GM12878 (cell line): ENCODE measurements around the gene OR7G2. TPM values are rescaled to one million over a fixed set of nuclear protein-coding genes. Genes with fewer than 3 reads are reported as not detected.
"Not testable (repeated sequence)": the region's sequence is repeated elsewhere in the genome, so short reads cannot be mapped to it uniquely, and the experiment has no call there.

Experiments
- ATAC-seq: fragments of 200-7000 bp; cut with Tn5 transposase; 3 replicates; pipeline ENCODE4 v1.9.1; 2020; ENCODE audit warnings: mild to moderate bottlenecking, moderate library complexity
- BruUV-seq: library from RNA; stranded (reverse); fragments of 400-500 nt; replicated peaks from 2 replicates; lab custom pipeline; 2021; lab: Mats Ljungman, UMichigan
- CTCF ChIA-PET: fragments of 300-600 bp; sonication (Branson Sonifier 250); formaldehyde crosslinking; extraction: SDS; loops from one replicate; lab custom pipeline; 2021; ENCODE audit warnings: inconsistent platforms; lab: Yijun Ruan, JAX
- POLR2A ChIA-PET: fragments of 350-600 bp; formaldehyde crosslinking; extraction: SDS; loops from one replicate; lab custom pipeline; 2021; ENCODE audit warnings: inconsistent platforms; lab: Charles Lee
- RAD21 ChIA-PET: fragments of 300-600 bp; sonication (Branson Sonifier 250); formaldehyde crosslinking; loops from one replicate; lab custom pipeline; 2023; ENCODE audit warnings: antibody characterized with exemption; ENCODE audit not compliant: unreplicated experiment; lab: Charles Lee
- SMC1A ChIA-PET: fragments of 300-600 bp; sonication (Branson Sonifier 250); formaldehyde crosslinking; loops from one replicate; lab custom pipeline; 2023; ENCODE audit not compliant: unreplicated experiment, uncharacterized antibody; lab: Charles Lee
- DNase-seq: peaks from one replicate; pipeline ENCODE4 v3.0.0-alpha.2; 2011; ENCODE audit warnings: low read depth, low spot score
- FAIRE-seq: peaks from 3 replicates; lab custom pipeline; 2011; peaks lifted over from hg19 to GRCh38; lab: Jason Lieb, UNC
- H2AFZ ChIP-seq: 2 replicates; pipeline ENCODE4 v1.6.0; 2011; ENCODE audit warnings: low read depth, low read length, control low read depth; ENCODE audit not compliant: control insufficient read depth
- H3K27ac ChIP-seq: 2 replicates; pipeline ENCODE4 v1.5.1; 2011; ENCODE audit warnings: control low read depth; ENCODE audit not compliant: control insufficient read depth, insufficient read depth
- H3K27me3 ChIP-seq, 2 experiments: replicated peaks in 1 of 2; 2 replicates each; pipeline versions ENCODE4 v1.6.0 to v1.6.1; 2011; ENCODE audit warnings: low read length in 1 of 2; ENCODE audit not compliant: control insufficient read depth in 2 of 2, insufficient read depth in 2 of 2
- H3K36me3 ChIP-seq, 2 experiments: 2 replicates each; pipeline ENCODE4 v1.5.1; 2011; ENCODE audit warnings: low read length in 1 of 2; ENCODE audit not compliant: control insufficient read depth in 2 of 2, insufficient read depth in 2 of 2
- H3K4me1 ChIP-seq: 2 replicates; pipeline ENCODE4 v1.6.1; 2011; ENCODE audit warnings: mild to moderate bottlenecking, low read length, moderate library complexity, mixed read lengths; ENCODE audit not compliant: control insufficient read depth, insufficient read depth
- H3K4me2 ChIP-seq: 2 replicates; pipeline ENCODE4 v1.6.0; 2011; ENCODE audit warnings: control low read depth; ENCODE audit not compliant: control insufficient read depth, insufficient read depth
- H3K4me3 ChIP-seq: fragments of 200-600 bp; sonication (generic); 2 replicates; pipeline ENCODE4 v1.5.1; 2016
- H3K79me2 ChIP-seq: 2 replicates; pipeline ENCODE4 v1.6.0; 2011; ENCODE audit warnings: low read length; ENCODE audit not compliant: control insufficient read depth, insufficient read depth
- H3K9ac ChIP-seq: 2 replicates; pipeline ENCODE4 v1.8.0; 2011; ENCODE audit warnings: low read length, control low read depth, mixed read lengths; ENCODE audit not compliant: control insufficient read depth, insufficient read depth
- H3K9me3 ChIP-seq: replicated peaks from 3 replicates; pipeline ENCODE4 v1.5.1; 2011; ENCODE audit warnings: mild to moderate bottlenecking, low read length; ENCODE audit not compliant: control insufficient read depth, insufficient read depth
- H4K20me1 ChIP-seq: 2 replicates; pipeline ENCODE4 v1.6.0; 2011; ENCODE audit not compliant: control insufficient read depth, insufficient read depth
- ASH2L ChIP-seq: fragments of 300-600, 200-600 bp; sonication (generic); IDR thresholded peaks from 2 replicates; pipeline ENCODE4 v1.6.1; 2017; ENCODE audit warnings: low read depth, mild to moderate bottlenecking, borderline replicate concordance
- CBFB ChIP-seq: IDR thresholded peaks from 2 replicates; pipeline ENCODE4 v1.6.1; 2016; ENCODE audit warnings: antibody characterized with exemption, low read depth
- CEBPB ChIP-seq, 2 experiments: fragments of 150-350 bp in 1 of 2; IDR thresholded peaks; 2 replicates each; pipeline ENCODE4 v1.6.1; 2012 to 2014; ENCODE audit warnings: low read depth in 2 of 2, low read length in 2 of 2, borderline replicate concordance in 1 of 2, inconsistent platforms in 1 of 2
- CREM ChIP-seq: IDR thresholded peaks from 2 replicates; pipeline ENCODE4 v1.6.1; 2014; ENCODE audit warnings: antibody characterized with exemption, low read depth
- EZH2 ChIP-seq: IDR thresholded peaks from 2 replicates; pipeline ENCODE4 v1.6.1; 2012; ENCODE audit warnings: low read depth, mild to moderate bottlenecking, control low read depth, inconsistent platforms, low read length, borderline replicate concordance; ENCODE audit not compliant: control insufficient read depth
- FOS ChIP-seq: IDR thresholded peaks from 3 replicates; pipeline ENCODE4 v1.6.1; 2011; ENCODE audit warnings: borderline replicate concordance; ENCODE audit not compliant: insufficient read length; ENCODE audit errors: extremely low read depth
- KDM1A ChIP-seq: fragments of 200-600 bp; sonication (generic); IDR thresholded peaks from 2 replicates; pipeline ENCODE4 v1.6.1; 2016; ENCODE audit warnings: borderline replicate concordance
- MEF2A ChIP-seq: IDR thresholded peaks from 2 replicates; pipeline ENCODE4 v1.6.1; 2011; ENCODE audit warnings: low read depth, mild to moderate bottlenecking, low read length, moderate library complexity; ENCODE audit not compliant: insufficient read depth
- MTA3 ChIP-seq: IDR thresholded peaks from 2 replicates; pipeline ENCODE4 v1.6.1; 2012; ENCODE audit warnings: low read length, inconsistent platforms, borderline replicate concordance
- TAF1 ChIP-seq: IDR thresholded peaks from 2 replicates; pipeline ENCODE4 v1.6.1; 2011; ENCODE audit warnings: mild to moderate bottlenecking, low read depth, low read length, borderline replicate concordance
- TCF7 ChIP-seq: IDR thresholded peaks from 2 replicates; pipeline ENCODE4 v1.6.1; 2014; ENCODE audit warnings: antibody characterized with exemption, borderline replicate concordance
- USF2 ChIP-seq: IDR thresholded peaks from 2 replicates; pipeline ENCODE4 v1.6.1; 2011; ENCODE audit warnings: low read depth, low read length, improper control_type of control experiment, borderline replicate concordance
- WGBS: methylation state at CpG from one replicate; pipeline ENCODE4 v1.1.6; 2016; ENCODE audit warnings: low lambda C conversion rate; ENCODE audit not compliant: insufficient replicate concordance, insufficient coverage; ENCODE audit errors: missing lambda C conversion rate; 5-methylcytosine and 5-hydroxymethylcytosine counted together
- in situ Hi-C: fragments of 300-500 bp; cut with MboI; formaldehyde crosslinking; loops from 9 replicates; pipeline ENCODE4 v1.14.3; 2018; ENCODE audit warnings: mixed read lengths
- intact Hi-C: fragments of 100-400 bp; cut with micrococcal nuclease; formaldehyde crosslinking; loops from one replicate; pipeline ENCODE4 v1.14.2; 2022; ENCODE audit not compliant: unreplicated experiment
- polyA plus RNA-seq, 11 experiments: library from polyadenylated mRNA; depleted of rRNA in 4 of 11; unstranded in 6 of 11; stranded (reverse) in 5 of 11; fragments of >200 nt; fragmentation: Nextera tagmentation in 4 of 11; fragmentation: Illumina TruSeq in 1 of 11; extraction: Ambion mirVana in 4 of 11; extraction: Trizol in 1 of 11; gene quantifications; 1 replicate in 1 of 11; 2 replicates in 10 of 11; pipeline versions ENCODE4 v1.2.1 to v1.2.3, GENCODE V29; 2011 to 2016; ENCODE audit warnings: inconsistent platforms in 2 of 11, missing spikeins in 2 of 11, low read depth in 1 of 11
- total RNA-seq, 4 experiments: library from RNA; depleted of rRNA in 3 of 4; stranded (reverse); fragments of >200 nt in 3 of 4; fragmentation: Illumina TruSeq in 1 of 4; extraction: Trizol in 1 of 4; gene quantifications; 2 replicates each; pipeline versions ENCODE4 v1.2.1 to v1.2.3, GENCODE V29; 2013 to 2021

The OR7G2 gene
- total and polyA plus RNA-seq, 10 of the 15 experiments (the other 5 are each of a cell fraction or from before 2014, with no cell fraction given): not detected

- intact Hi-C loops: no loop called here
- FAIRE-seq: no peak
Observed at GRCh38 chr19:9057505-9058258, 49.6 kb downstream of the OR7G2 start.

GRCh38 chr19:9056131-9056530, 51.1 kb downstream of the OR7G2 start:
- H3K4me2 ChIP-seq, H3K27ac ChIP-seq: not testable (repeated sequence)

More at GRCh38 chr19:9057505-9058258, 49.6 kb downstream of the OR7G2 start:
- in situ Hi-C loops: no loop called here
- Histone ChIP-seq H3K79me2 (no peaks in the 10 kb centered on the region), H3K27ac (no peak overlapping the region), H3K9ac (no peak overlapping the region), H2AFZ (no peak overlapping the region), H3K36me3 (no peaks in the 10 kb centered on the region), H3K4me3 (no peak overlapping the region), H3K9me3 (no peaks in the 10 kb centered on the region; the same call in 2 of the 3 replicates), H3K27me3 (no peaks in the 10 kb centered on the region), H4K20me1 (no peaks in the 10 kb centered on the region), H3K4me2 (no peak overlapping the region), H3K4me1 (no peaks in the 10 kb centered on the region)
- ChIA-PET RAD21 (no interaction called here), CTCF (no interaction called here), POLR2A (no interaction called here), SMC1A (no interaction called here)
- DNase-seq: no peak
- no TSS peak for BruUV-seq
- WGBS: 24% methylated on average over 4 of the region's 4 CpGs
- no peak for TF ChIP-seq MEF2A
- no peak for TF ChIP-seq CEBPB (IDR thresholded peaks at IDR 0.05; ENCODE audit: borderline replicate concordance in 1 of 2, low read depth in 2 of 2, low read length in 2 of 2)
- no peak for TF ChIP-seq MTA3
- no peak for TF ChIP-seq TAF1
- TF ChIP-seq ASH2L: no peak
- TF ChIP-seq USF2: no peak
- no peak for TF ChIP-seq CBFB
- no peak for TF ChIP-seq KDM1A
- no peak for TF ChIP-seq TCF7
- TF ChIP-seq CREM: no peak
- TF ChIP-seq EZH2: no peak
- no peak for TF ChIP-seq FOS
- no peak for ATAC-seq

More at GRCh38 chr19:9056131-9056530, 51.1 kb downstream of the OR7G2 start:
- H3K79me2 ChIP-seq, H3K4me1 ChIP-seq, H3K4me3 ChIP-seq, RAD21 ChIA-PET, POLR2A ChIA-PET, H3K9me3 ChIP-seq, in situ Hi-C loops, CTCF ChIA-PET, H2AFZ ChIP-seq, BruUV-seq, ATAC-seq, DNase-seq, H3K9ac ChIP-seq, H3K36me3 ChIP-seq, FAIRE-seq, SMC1A ChIA-PET, H4K20me1 ChIP-seq, H3K27me3 ChIP-seq, intact Hi-C loops: not testable (repeated sequence)
- WGBS: 42% methylated on average over 9 of the region's 9 CpGs
